ELF-1 (cell line): Measurements from ENCODE around the gene SNX27.
"Not testable (repeated sequence)": the region's sequence is repeated elsewhere in the genome, so short reads cannot be mapped to it uniquely, and the experiment has no call there.

Source experiments
- DNase-seq: peaks from one replicate; pipeline ENCODE4 v3.0.0-alpha.2; 2016; ENCODE audit warnings: low read depth, low spot score

The SNX27 gene

DNA sequence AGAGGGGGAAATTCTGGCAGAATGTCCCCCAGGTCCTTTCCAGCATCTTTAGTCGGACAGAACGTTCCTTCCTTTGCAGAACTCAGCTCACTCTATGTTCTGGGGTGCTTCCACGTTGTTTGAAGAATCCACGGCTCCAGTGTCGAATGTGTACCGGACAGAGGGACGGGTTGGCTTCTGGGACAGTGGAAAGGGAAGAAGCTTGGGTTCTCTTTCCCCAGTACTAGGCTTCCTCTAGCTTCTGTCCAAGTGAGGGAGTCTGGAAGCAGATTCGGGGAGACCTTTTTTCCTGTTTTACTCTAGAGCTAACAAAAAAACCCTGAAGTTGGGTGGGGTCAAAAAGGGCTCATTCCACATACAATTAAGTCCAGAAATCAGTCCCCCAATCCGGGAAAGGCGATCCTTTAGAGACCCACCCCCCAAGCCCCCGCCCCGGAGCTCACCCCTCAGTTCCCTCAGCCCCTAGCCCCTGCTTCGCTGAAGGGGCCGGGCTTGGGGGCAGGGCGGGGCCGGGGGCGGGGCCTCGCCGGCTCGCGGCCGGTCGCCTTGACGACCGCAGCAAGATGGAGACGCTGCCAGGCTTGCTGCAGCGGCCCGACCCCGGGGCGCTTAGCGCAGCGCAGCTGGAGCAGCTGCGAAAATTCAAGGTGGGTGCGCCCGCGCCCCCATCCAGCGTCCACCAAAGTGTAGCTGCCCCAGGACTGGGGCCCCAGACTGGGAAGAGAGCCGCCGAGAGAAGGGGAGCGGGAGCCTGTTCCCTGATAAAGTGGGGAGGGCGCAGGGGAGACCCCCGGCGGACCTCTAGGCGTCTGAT lies 109.3 kb downstream of the SNX27 start, which contains the start of gene RIIAD1:
TSS of gene RIIAD1 (plus strand) at position 549 of the 814 bp plus-strand sequence. CDS start at position 564, 15 bp downstream.
- peak; percentile 42 for DNase-seq

DNA sequence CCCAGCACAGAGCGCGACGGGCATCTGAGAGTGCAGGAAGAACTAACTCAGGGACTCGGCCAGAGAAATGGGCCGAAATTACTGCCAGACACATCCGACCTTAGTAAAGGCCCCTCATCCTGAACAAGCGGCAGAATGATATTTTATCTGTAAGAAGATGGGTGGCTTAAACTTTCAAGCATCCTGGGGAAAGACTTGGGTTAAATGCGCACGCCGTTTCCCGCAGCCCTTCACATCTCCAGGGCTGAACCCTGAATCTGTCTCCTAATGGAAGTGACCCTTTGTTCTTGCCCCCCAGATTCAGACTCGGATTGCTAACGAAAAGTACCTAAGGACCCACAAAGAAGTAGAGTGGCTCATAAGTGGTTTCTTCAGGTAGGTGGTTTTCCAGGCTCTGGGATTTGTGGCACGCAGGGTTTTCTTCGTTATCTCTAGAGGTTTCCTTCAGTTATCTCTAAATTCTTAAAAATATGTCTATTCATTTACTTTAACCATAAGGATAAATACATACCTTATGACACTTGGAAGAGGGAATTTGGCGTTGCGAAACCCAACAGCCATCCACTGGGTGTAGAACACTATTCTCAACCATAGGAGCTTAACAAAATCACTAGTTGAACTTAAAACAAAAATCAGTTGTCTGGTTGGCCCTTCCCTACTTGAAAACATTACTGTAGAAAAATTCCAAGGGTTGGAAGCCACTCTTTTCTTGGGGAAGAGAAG lies 110.1 kb downstream of the SNX27 start:
- DNase-seq: no peak

DNA sequence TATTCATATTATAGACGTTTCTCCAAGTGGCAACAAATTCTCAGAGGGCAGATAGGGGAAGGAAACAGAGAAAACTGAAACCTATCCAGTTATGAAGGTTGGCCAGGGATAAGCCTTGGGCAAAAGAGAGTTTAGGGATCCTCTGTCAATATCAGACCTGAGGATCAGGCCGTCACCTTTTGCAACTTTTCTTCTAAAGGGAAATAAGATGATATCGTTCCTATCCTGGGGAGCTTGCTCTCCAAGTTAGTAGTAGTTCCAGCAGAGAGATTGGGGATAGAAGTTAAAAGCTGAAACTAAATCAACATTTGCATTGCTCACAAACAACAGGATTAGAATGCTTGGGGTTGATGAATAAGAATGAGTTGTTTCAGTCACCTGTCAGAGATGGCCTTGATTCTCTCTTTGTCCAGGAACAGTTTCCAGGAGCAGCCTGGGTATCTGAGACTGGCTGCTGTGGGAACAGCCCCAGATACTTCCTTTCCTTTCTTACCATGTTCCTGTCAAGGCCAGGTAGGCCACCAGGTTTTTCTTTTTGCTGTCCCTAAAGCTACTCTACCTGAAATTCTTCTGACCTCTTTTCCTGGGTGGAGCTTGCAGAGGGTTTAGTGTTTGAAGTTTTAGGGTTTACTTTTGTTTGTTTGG lies 112.0 kb downstream of the SNX27 start:
- DNase-seq: no peak

DNA sequence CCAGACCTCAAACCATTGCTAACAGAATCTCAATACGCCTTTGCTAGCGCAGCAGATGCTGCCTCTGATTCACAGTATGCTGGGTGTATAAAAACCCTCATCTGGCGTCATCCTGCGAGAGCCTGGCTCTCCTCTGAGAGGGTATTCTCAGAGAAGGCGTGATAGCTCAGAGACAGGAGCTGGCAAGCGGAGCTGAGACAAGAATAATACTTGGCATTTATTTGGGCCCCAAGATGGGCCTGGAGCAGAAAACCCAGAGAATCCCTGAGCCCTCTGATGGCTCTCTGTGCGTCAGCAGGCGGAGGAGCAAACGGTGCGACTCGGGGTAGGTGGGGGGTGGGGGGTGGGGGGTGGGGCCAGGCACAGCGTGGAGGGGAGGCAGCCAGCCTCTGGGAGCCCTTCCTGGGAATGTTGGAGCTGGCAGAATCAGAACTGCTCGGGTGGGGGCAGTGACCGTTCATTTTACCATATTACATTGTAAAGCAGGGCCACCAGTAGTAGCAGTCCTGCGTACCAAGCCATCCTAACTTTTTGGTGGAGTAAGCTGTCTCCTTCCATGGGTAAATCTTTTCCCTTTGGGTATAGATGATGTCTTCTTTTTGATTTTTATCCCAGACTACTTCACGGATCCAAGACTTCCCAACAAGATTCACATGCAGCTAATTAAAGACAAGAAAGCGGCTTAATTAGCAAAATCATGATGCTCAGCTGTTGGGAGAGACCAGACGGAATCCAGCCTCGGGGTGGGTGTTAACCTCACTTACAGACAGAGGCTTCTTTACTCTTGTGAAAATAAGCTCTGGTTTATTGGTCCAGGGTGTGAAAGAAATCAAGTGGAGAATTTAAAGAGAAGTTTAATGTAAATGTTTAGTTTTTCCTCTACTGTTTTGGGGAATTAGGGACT lies 116.6 kb downstream of the SNX27 start:
- no peak for DNase-seq

DNA sequence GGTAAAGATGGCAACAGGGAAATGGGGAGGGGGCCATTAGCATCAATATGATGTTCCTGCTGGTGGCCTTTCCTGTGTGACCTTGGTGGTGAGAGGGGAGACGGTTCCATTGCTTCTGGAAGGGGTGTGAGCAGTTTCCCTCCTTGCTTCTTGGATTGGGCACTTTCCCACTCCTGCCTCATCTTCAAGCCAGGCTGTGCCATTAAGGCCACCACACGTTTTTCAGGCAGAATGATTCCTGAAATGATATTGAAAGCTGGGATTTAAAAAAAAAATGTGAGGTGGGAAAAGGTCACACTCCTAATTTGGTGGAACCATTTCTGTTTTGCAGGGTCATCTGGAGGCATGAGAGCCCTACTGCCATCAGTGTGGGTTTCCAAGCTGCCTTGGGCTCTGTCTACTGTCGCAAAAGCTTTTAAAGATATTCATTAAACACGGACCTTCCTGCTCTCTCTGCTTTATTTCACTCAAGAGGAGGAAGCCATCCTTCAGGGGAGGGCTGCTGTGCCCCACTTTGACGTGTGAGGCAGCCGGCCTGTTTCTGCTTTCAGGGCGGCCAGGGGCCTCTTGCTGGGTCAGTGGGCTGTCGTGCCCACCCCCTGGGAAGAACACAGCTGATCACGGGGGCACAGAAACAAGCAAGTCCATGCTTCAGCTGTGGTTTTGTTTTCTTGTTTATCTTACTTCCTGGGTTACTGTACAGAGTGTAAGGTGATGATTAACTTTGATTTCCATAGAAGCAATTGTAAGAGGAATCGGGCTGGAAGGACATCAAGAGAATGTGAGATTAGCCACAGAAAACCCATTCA lies 117.5 kb downstream of the SNX27 start:
- no peak for DNase-seq

DNA sequence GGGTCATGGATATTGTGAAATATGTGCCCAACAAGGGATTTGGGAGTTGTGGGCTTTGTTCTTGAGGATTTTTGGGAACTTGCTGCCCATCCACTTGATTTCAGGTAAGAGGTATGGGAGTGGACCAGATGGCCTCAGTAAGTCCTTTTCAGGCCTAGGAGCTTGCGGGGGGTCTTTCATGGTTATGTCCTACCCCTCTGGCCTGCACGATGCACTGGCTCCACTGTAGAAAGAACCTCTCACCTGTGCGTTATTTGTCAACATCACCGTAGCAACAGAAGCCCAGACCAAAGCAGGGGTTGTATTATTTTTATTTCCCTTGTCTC lies 118.1 kb downstream of the SNX27 start:
- DNase-seq: no peak

DNA sequence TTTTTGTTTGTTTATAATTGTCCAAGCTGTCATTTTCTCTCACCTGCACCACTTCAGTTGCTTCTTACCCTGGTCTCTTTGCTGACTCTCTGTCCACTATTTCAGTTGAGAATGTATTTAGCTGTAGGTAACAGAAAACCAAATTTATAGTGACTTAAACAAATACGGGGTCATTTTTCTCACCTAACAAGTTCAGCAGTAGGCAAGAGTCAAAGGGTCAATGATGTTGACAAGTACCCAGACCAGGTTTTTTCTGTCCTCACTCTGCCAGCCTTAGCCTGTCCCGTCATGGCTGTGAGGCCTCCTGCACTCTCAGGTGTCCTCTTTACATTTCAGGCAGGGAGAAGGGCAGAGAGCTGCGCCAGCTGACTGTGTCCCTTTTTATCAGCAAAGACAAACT lies 121.3 kb downstream of the SNX27 start:
- no peak for DNase-seq

DNA sequence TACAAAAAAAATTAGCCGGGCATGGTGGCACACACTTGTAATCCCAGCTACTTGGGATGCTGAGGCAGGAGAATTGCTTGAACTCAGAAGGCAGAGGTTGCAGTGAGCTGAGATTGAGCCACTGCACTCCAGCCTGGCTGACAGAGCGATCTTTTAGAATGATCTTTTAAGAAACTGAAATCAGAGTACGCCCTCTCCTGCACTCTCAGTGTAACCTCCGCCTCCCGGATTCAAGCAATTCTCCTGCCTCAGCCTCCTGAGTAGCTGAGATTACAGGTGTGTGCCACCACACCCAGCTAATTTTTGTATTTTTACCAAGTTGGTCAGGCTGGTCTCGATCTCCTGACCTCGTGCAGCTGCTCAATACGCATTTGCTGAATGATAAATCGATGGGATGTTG lies 122.1 kb downstream of the SNX27 start:
- DNase-seq: not testable (repeated sequence)

DNA sequence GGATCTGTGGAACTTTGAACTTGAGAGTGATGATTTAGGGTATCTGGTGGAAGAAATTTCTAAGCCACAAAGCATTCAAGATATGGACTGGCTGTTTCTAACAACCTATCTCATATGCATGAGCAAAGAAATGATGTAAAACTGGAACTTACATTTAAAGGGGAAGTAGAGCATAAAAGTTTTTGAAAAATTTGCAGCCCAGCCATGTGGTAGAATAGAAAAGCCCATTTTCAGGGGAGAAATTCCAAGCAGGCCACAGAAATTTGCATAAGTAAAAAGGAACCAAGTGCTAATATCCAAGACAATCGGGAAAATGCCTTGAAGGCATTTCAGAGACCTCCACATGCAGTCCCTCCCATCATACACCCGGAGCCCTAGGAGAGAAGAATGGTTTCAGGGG lies 125.2 kb downstream of the SNX27 start:
- no peak for DNase-seq

DNA sequence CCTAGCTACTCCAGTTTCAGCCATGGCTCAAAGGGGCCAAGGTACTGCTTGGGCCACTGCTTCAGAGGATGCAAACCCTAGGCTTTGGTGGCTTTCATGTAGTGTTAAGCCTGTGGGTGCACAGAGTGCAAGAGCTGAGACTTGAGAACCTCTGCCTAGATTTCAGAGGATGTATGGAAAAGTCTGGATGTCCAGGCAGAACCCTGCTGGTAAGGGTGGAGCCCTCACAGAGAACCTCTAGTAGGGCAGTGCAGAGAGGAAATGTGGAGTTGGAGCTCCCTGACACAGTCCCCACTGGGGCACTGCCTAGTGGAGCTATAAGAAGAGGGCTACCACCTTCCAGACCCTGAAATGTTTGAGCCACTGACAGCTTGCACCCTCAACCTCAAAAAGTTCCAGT lies 125.6 kb downstream of the SNX27 start:
- DNase-seq: no peak

DNA sequence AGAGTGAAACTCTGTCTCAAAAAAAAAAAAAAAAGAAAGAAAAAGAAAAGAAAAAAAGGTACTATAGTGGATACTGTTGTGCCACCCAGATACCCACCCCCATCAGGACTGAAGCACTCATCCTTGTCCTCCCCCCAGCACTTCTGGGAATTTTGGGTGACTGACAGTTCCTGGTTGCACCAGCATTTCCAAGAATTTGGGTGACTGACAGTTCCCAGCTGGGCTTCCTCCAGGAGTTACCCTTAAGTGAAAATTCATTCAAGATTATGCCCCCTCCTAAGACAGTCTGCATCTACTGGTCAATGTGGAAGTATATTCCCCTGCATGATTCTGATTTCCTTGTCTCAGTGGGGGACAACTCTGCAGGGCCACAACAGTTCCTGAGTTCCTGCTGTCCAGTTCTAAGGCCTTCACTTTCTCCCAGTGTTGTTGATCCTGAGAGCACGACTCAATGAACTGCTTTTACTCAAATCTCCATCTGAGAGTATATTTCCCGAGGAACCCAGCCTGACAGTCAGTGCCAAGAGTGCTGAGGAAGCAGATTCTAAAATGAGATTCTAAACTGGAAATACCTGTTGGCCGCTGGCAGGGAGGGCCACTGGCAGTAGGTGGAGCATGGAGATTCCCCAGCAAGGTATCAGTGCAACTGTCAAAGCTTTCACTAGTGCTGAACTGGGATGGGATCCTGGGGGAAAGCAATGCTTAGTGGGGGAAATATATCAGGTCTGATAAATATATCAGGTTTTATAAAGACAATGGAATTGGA lies 127.9 kb downstream of the SNX27 start:
- peak; percentile 82 for DNase-seq

DNA sequence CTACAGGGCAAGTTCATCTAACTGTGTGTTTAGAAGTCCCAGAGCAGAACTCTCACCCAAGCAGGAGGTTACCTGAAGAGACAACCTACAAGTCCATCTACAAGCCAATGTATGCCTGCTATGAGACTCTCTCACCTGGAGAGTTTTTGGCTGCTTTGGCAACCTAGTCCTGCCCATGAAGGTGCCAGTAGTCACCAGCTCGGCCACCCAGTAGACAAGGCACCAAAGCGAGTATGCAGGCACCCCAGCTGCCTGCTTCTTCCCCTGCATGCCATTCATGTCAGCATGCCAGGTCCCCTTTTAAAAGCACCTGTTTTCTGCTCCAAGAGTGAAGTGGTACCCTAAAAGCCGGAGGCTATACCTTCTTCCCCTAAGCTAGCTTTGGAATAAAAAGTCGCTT lies 129.7 kb downstream of the SNX27 start:
- no peak for DNase-seq
